ENCODE measurements around the gene RPP25L. TPM values are rescaled to one million over a fixed set of nuclear protein-coding genes. Genes with fewer than 3 reads are reported as not detected.

Gene RPP25L
- total and polyA plus RNA-seq, 9 of the 15 experiments (the other 6 are each of a cell fraction or from before 2014, with no cell fraction given): 16.3 to 43.7 (median 29.0) TPM

- TF ChIP-seq RREB1 (CRISPR knock-in tag; IDR thresholded peaks at IDR 0.05) (no peak), MED1 (CRISPR knock-in tag; IDR thresholded peaks at IDR 0.05; ENCODE audit: borderline replicate concordance) (no peak), JUN (IDR thresholded peaks at IDR 0.05; ENCODE audit: borderline replicate concordance, low read depth, low read length) (no peak), JUN (CRISPR knock-in tag; IDR thresholded peaks at IDR 0.05; ENCODE audit: borderline replicate concordance) (0 out of 2 replicates have a peak, but pooled peaks have one; percentile 20), ZC3H4 (CRISPR knock-in tag; IDR thresholded peaks at IDR 0.05; ENCODE audit: borderline replicate concordance) (no peak), MTA3 (IDR thresholded peaks at IDR 0.05; ENCODE audit: borderline replicate concordance) (0 out of 2 replicates have a peak, but pooled peaks have one; percentile 21), POLR2AphosphoS5 (IDR thresholded peaks at IDR 0.05; ENCODE audit: control insufficient read depth, insufficient read depth, low read depth, low read length) (peak; percentile 80), SIX5 (IDR thresholded peaks at IDR 0.05; ENCODE audit: borderline replicate concordance in 1 of 2, insufficient read depth in 1 of 2, low read depth in 1 of 2, low read length in 2 of 2) (no peak), TEAD1 (CRISPR knock-in tag; IDR thresholded peaks at IDR 0.05) (peak in 1 of 2 experiments; percentile 34; a peak in 1 of 4 replicates), ZNF274 (IDR thresholded peaks at IDR 0.05; ENCODE audit: borderline replicate concordance, low read depth, low read length) (no peak), NR2F6 (CRISPR knock-in tag; IDR thresholded peaks at IDR 0.05) (no peak), ZNF239 (CRISPR knock-in tag; IDR thresholded peaks at IDR 0.05) (no peak), ZNF121 (CRISPR knock-in tag; conservative IDR thresholded peaks at IDR 0.05) (no peak)
These were observed at the start of gene RPP25L (continued) for GRCh38 chr9:34611811-34612787.

All from K562 (cell line).